Mucosa of rectum (tissue), 2 donors: Measurements from ENCODE around the gene SSH3.
"Not testable (repeated sequence)": the region's sequence is repeated elsewhere in the genome, so short reads cannot be mapped to it uniquely, and the experiment has no call there.

Experiments
- H3K27ac ChIP-seq, 2 donors: one replicate each; pipeline ENCODE4 v1.7.0; 2013; ENCODE audit warnings: inconsistent platforms in 2 of 2, low read depth in 2 of 2, low read length in 2 of 2
- H3K27me3 ChIP-seq, 2 donors: one replicate each; pipeline ENCODE4 v1.7.0; 2013; ENCODE audit warnings: low read length in 2 of 2; ENCODE audit not compliant: control insufficient read depth in 2 of 2, insufficient read depth in 2 of 2
- H3K36me3 ChIP-seq, 2 donors: one replicate each; pipeline ENCODE4 v1.7.0; 2013; ENCODE audit warnings: low read length in 2 of 2; ENCODE audit not compliant: control insufficient read depth in 2 of 2, insufficient read depth in 2 of 2
- H3K4me1 ChIP-seq, 2 donors: one replicate each; pipeline ENCODE4 v1.7.0; 2013; ENCODE audit warnings: low read length in 2 of 2, mild to moderate bottlenecking in 1 of 2; ENCODE audit not compliant: control insufficient read depth in 2 of 2, insufficient read depth in 2 of 2
- H3K4me3 ChIP-seq, 2 donors: one replicate each; pipeline ENCODE4 v1.7.0; 2013; ENCODE audit warnings: low read length in 2 of 2
- H3K9ac ChIP-seq, 2 donors: one replicate each; pipeline ENCODE4 v1.7.0; 2013; ENCODE audit warnings: low read length in 2 of 2, low read depth in 1 of 2, mild to moderate bottlenecking in 1 of 2
- H3K9me3 ChIP-seq, 2 donors: one replicate each; pipeline ENCODE4 v1.7.0; 2013; ENCODE audit warnings: low read length in 2 of 2; ENCODE audit not compliant: control insufficient read depth in 2 of 2
- donor health status: healthy.
- donor health status: Normal muscosa, but diverticular disease.

Gene SSH3, protein sequence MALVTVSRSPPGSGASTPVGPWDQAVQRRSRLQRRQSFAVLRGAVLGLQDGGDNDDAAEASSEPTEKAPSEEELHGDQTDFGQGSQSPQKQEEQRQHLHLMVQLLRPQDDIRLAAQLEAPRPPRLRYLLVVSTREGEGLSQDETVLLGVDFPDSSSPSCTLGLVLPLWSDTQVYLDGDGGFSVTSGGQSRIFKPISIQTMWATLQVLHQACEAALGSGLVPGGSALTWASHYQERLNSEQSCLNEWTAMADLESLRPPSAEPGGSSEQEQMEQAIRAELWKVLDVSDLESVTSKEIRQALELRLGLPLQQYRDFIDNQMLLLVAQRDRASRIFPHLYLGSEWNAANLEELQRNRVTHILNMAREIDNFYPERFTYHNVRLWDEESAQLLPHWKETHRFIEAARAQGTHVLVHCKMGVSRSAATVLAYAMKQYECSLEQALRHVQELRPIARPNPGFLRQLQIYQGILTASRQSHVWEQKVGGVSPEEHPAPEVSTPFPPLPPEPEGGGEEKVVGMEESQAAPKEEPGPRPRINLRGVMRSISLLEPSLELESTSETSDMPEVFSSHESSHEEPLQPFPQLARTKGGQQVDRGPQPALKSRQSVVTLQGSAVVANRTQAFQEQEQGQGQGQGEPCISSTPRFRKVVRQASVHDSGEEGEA

DNA sequence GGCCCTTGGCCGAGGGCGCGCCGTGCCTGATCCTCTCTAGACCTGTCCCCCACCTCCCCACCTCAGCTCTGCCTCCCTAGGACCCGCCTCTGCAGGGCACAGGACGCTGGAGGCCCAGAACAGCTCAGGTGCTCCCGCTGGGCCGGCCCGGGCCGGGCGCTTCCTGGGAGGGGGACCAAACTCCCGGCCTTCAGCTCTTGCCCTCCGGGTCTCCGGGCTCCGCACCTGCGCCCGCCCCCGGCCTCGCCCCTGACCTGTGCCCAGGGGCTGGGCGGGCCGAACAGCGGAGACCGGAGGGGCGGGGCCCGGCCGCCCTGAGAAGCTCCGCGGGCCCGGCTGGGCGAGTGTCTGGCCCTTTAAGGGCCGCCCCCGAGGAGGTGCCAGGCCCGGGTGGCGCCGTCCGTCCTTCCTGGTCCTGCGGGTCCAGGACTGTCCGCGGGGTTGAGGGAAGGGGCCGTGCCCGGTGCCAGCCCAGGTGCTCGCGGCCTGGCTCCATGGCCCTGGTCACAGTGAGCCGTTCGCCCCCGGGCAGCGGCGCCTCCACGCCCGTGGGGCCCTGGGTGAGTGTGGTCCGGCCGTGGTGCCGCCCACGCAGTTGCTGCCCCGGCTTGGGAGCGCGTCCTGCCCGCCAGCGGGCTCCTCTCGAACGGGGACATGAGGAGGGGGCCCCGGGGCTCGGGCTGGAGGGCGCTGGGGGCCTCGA is at the start of gene SSH3:
Gene SSH3 (plus strand): TSS at position 399 of the 703 bp plus-strand sequence. CDS start 96 bp downstream, at position 495.
- peak within 1 kb of the TSS; percentile 77 to 79 for H3K4me3 ChIP-seq
- H3K36me3 ChIP-seq = peaks cover 30 to 36% of the 10 kb centered on the region in 2 donors
- no peaks in the 10 kb centered on the region for H3K9me3 ChIP-seq
- peak within 1 kb of the TSS; percentile 86 to 91 for H3K27ac ChIP-seq
- peak within 1 kb of the TSS; percentile 81 to 95 for H3K9ac ChIP-seq
- H3K27me3 ChIP-seq = no peaks in the 10 kb centered on the region
- peaks cover 15 to 27% of the 10 kb centered on the region in 2 donors for H3K4me1 ChIP-seq

DNA sequence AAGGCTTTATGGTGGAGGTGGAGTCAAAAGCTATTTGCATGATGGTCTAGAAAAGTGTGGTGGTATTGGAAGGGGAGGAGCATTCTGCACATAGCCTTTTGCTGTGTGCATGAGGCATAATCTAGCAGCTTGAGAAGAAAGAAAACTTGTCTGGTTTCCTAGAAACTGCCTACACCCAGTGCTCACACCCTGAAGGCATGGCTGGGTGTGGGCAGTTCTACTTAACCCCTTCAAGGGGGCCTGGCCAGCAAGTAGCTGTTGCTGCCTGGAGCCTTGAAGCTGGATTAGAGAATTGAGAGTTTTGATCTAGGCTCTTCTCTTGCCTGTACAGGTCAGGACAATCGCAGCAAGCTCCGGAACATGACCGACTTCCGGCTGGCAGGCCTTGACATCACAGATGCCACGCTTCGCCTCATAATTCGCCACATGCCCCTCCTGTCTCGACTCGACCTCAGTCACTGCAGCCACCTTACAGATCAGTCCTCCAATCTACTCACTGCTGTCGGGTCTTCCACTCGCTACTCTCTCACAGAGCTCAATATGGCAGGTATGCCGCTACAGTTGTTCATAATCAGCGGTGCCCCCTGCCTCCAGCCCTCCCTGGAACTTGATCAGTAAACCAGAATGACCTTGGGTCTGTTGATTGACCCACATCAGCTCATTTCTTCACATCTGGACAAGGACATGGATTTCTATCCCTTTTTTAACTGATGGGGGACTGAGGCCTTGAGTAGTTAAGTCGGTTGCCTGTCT is 49.3 kb upstream of the SSH3 start:
- H3K9ac ChIP-seq = no peak overlapping the region
- no peaks in the 10 kb centered on the region for H3K9me3 ChIP-seq
- H3K27me3 ChIP-seq = no peaks in the 10 kb centered on the region
- peaks cover 17 to 21% of the 10 kb centered on the region in 2 donors for H3K4me1 ChIP-seq
- peaks cover 67 to 75% of the 10 kb centered on the region in 2 donors for H3K36me3 ChIP-seq
- no peak overlapping the region for H3K4me3 ChIP-seq
- peak overlapping the region; percentile 59 to 62 for H3K27ac ChIP-seq

DNA sequence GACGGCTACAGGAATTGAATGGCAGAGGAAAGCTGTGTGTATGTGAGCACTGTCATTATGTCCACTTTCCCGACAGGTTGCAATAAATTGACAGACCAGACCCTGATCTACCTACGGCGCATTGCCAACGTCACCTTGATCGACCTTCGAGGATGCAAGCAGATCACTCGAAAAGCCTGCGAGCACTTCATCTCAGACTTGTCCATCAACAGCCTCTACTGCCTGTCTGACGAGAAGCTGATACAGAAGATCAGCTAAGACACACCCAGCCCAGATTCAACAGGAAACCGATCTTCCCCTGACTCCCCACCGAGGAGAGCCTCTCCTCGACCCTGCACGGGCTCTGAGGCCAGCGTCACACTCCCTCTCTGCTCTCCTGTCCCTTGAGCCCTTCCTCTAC is 48.5 kb upstream of the SSH3 start:
- Histone ChIP-seq H3K4me3 (no peak overlapping the region), H3K36me3 (peaks cover 60 to 67% of the 10 kb centered on the region in 2 donors), H3K27ac (no peak overlapping the region), H3K4me1 (peaks cover 17 to 21% of the 10 kb centered on the region in 2 donors), H3K9ac (no peak overlapping the region), H3K27me3 (no peaks in the 10 kb centered on the region), H3K9me3 (no peaks in the 10 kb centered on the region)

DNA sequence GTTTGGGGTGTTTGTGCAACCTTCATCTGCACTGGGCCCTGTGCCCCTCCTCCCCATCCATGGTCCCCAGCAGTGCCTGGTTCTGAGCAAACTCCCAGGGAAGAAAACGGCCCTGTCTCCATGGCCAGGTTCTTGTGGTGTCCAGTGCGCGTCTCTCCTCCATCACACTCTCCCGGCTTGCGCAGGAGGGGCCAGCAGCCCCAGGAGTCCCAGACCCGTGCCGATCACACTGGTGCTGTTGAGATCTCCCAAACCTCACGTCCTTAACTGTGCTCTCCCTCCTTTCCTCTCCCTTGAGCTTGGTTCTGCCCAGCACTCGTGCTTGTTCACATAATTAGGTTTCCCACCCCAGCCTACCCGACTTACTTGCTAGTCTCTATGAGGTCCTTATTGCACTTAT is 48.0 kb upstream of the SSH3 start:
- Histone ChIP-seq H3K27me3 (no peaks in the 10 kb centered on the region), H3K36me3 (peaks cover 54 to 62% of the 10 kb centered on the region in 2 donors), H3K27ac (no peak overlapping the region)

DNA sequence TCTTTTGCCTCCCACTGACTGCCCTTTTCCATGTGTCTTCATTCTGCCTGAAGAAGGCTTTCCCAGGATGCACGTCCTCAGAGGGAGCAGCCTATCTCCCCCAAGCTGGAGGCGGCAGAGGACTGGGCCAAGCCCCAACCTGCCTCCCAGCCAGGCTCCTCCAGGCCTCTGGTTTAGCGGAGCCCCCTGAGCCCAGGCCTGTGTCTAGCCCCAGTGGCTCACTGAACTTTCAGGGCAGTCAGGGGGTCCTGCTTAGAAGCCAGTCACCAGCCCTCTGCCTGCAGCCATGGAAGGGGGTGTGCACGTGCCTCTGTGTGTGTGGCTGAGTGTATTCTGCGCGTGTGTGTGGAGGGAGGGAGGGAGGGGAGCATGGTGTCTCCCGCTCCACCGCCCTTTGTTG is 47.5 kb upstream of the SSH3 start:
- Histone ChIP-seq H3K27ac (no peak overlapping the region), H3K4me3 (no peak overlapping the region), H3K9ac (no peak overlapping the region), H3K27me3 (no peaks in the 10 kb centered on the region), H3K36me3 (peaks cover 49 to 56% of the 10 kb centered on the region in 2 donors), H3K9me3 (no peaks in the 10 kb centered on the region), H3K4me1 (peaks cover 17 to 21% of the 10 kb centered on the region in 2 donors)

More for the DNA sequence above, 48.0 kb upstream of the SSH3 start:
- H3K9ac ChIP-seq = no peak overlapping the region
- H3K4me3 ChIP-seq = no peak overlapping the region
- no peaks in the 10 kb centered on the region for H3K9me3 ChIP-seq
- H3K4me1 ChIP-seq = peaks cover 17 to 21% of the 10 kb centered on the region in 2 donors

DNA sequence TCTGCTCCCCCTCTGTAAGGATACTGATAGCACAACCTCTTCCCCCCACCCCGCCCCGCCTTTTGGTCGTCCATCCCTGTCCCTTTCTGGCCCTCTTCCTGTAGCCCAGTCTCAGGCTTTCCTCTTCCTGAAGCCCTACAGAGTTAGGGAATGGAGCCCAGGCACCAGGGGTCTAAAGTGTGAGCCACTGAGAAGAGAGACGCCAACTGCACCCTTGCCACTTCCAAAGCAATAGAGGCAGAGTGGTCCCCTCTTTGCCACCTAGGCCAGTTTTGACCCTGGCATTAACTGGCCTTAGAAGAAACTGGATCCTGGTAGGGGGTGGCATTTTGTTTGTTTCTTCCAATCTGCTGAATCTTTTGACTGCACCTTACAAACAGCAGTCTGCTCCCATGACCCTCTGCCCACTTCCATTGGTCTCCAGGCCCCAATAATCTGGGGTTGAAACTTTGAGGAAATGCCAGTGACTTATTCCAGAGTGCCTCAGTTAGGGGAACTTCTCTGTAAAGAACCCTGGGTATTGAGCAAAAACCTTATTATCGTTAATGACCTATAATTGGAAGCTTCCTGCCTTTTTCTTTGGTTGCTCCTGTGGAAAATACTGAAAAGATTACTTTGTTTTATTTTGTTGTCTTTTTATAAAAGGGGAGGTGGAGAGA is 46.7 kb upstream of the SSH3 start:
- Histone ChIP-seq H3K27me3 (no peaks in the 10 kb centered on the region), H3K4me1 (peaks cover 21 to 24% of the 10 kb centered on the region in 2 donors), H3K9ac (no peak overlapping the region), H3K4me3 (no peak overlapping the region), H3K9me3 (no peaks in the 10 kb centered on the region), H3K36me3 (peaks cover 43 to 49% of the 10 kb centered on the region in 2 donors), H3K27ac (no peak overlapping the region)

DNA sequence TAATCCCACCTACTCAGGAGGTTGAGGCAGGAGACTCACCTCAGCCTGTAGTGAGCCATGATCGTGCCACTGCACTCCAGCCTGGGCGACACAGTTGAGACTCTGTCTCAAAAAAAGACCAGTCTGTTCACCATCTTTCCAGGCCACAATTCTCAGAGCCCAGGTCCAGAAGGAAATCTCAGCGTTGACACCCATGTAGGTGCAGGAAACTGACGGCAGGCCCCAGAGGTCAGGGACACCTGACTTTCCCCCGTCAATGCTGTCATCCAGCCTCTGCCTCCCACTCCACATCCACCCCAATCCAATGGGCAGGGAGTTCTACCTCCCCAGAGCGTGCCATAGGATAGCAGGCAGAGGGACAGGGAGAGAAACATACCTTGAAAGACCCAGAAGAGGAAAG is 42.9 kb upstream of the SSH3 start:
- Histone ChIP-seq H3K4me1 (peaks cover 13 to 17% of the 10 kb centered on the region in 2 donors), H3K27ac (no peak overlapping the region), H3K9me3 (no peaks in the 10 kb centered on the region), H3K4me3 (no peak overlapping the region), H3K36me3 (peaks cover 7 to 14% of the 10 kb centered on the region in 2 donors), H3K27me3 (no peaks in the 10 kb centered on the region), H3K9ac (no peak overlapping the region)

DNA sequence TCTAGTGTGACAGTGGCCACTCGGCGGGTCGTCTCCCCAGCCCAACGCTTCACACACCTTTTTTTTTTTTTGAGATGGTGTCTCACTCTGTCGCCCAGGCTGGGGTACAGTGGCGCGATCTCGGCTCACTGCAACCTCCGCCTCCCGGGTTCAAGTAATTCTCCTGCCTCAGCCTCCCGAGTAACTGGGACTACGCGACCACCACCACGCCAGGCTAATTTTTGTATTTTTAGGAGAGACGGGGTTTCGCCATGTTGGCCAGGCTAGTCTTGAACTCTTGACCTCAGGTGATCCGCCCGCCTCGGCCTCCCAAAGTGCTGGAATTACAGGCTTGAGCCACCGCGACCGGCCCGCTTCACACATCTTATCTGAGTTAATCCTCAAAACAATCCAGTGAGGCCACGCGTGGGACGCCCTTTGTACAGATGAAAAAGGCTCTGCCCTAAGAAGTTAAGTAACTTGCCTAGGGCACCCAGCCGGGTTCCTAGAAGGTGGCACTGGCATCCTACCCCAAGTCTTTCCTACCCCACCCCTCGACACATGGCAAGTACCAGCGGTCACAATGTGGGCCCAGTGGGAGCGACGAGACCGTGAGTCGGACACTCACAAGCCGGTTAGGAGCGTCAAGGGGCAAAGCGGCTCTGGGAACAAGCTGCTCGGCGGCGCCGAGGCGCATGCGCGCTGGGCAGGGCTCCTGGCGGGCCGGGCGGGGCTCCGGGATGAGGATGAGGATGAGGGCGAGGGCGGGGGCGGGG is 42.3 kb upstream of the SSH3 start:
- not testable (repeated sequence) for H3K9me3 ChIP-seq, H3K27ac ChIP-seq, H3K27me3 ChIP-seq, H3K36me3 ChIP-seq, H3K9ac ChIP-seq
- peaks cover 18 to 23% of the 10 kb centered on the region in 2 donors for H3K4me1 ChIP-seq
- H3K4me3 ChIP-seq = peak overlapping the region; percentile 50 to 56

DNA sequence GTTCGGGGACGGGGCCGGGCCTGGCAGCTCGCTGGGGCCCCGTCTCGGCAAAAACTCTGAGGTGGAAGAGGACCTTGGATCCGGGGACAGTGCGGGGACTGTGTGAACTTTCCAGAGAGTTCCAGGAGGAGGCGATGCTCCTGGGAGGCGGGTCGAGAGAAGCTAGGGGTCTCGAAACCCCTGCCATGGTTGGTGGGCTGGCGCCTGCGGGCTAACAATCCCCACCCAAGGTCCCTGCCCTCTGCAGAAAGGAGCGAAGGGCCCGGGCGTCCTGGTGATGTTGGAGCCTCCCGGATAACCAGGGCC is 41.7 kb upstream of the SSH3 start:
- no peak overlapping the region for H3K4me3 ChIP-seq
- H3K27ac ChIP-seq = no peak overlapping the region
- no peak overlapping the region for H3K9ac ChIP-seq

More for the DNA sequence above, 41.7 kb upstream of the SSH3 start:
- no peaks in the 10 kb centered on the region for H3K9me3 ChIP-seq
- H3K27me3 ChIP-seq = no peaks in the 10 kb centered on the region
- peaks cover 0 to 3% of the 10 kb centered on the region in 2 donors for H3K36me3 ChIP-seq
- H3K4me1 ChIP-seq = peaks cover 18 to 23% of the 10 kb centered on the region in 2 donors
